HG03457 (cell line): Measurements from ENCODE around the gene NSA2.
"Not testable (repeated sequence)": the region's sequence is repeated elsewhere in the genome, so short reads cannot be mapped to it uniquely, and the experiment has no call there.

Experiments
- ATAC-seq: cut with Tn5 transposase; IDR thresholded peaks from one replicate; pipeline ENCODE4 v1.9.1; 2021; ENCODE audit warnings: moderate number of reproducible peaks; ENCODE audit not compliant: unreplicated experiment

NSA2 gene

GRCh38 chr5:74766849-74767578, at the start of gene NSA2, which contains the start of gene GFM2:
Gene NSA2, plus strand, starts transcription at chr5:74767249. Its CDS starts 112 bp downstream, at chr5:74767361.
Gene GFM2, minus strand, starts transcription at chr5:74767117. Its CDS starts 3,375 bp downstream, at chr5:74763742.
- ATAC-seq, result peak; percentile 68

DNA sequence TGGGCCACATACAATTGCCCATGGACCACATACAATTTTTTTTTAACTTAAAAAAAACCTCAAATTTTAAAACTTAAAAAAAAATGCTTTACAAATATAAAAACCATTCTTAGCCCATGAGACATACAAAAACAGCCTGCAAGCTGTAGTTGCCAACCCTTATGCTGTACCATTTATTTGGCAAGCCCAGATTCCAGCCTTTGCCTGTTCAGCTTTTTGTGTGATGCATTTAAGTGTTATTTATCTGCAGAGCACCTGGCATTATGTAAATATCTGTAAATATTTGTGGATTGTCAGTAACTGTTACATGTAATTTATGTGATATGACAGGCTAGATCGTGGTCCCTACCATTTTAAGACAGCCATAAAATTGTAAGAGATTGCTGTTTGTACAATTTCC, 49.5 kb upstream of the NSA2 start:
- no peak for ATAC-seq

DNA sequence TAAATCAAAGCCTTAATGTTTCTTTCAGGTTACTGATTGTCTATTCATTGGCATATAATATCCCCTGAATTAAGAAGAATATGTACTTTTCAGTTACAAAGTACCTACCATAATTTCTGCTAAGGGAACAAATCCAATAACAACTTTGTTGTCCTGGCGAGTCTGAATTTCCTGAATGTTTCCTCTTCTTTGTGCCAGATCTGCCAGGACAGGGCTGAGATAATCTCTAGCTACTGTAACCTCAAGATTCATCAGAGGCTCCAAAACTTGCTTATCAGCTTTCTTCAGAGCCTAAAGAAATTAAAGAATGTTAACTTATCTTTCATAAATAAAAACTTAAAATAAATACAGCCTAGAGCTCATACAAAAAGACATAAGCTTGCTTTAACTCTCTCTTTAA, 44.8 kb upstream of the NSA2 start:
- ATAC-seq, result no peak

DNA sequence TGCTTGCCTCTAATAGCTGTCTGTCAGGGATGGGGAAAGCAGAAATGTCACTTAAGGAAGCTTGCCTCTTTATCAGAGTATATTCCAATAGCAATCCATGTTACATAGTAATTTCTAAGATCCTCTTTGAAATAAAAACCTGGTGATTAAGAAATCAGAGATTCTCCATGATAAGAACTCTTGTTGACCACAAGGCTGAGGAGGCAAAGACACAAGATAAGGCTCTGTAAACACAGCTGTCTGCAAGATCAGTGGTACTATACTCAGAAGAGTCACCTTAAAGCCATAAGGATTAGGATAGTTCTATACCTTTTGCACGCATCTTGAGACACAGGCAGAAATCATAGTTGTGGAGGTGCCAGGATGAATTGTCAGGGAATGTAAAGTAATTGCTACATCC, 41.7 kb upstream of the NSA2 start:
- no peak for ATAC-seq

GRCh38 chr5:74736759-74737158, 30.3 kb upstream of the NSA2 start:
- ATAC-seq, result no peak

DNA sequence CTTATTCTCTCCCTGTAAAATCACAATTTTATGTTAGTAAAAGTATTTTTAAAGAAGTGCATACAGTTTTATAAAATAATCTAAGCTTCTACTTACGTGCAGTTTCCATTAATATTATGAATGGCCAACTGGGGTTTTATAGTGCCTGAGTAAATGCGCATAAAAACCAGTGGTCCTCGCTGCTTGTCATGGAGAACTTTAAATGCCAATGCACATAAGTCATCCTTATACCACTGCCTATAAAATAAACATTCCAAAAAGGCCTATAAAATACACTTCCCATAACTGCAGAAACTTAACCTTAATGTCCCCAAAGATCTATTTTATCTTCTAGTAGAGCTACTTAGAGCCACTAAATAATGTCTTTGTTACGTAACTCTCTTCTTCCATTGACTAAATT, 28.6 kb upstream of the NSA2 start:
- ATAC-seq, result no peak

- ATAC-seq, result not testable (repeated sequence)
These were observed 18.3 kb upstream of the NSA2 start for GRCh38 chr5:74748742-74749141.

DNA sequence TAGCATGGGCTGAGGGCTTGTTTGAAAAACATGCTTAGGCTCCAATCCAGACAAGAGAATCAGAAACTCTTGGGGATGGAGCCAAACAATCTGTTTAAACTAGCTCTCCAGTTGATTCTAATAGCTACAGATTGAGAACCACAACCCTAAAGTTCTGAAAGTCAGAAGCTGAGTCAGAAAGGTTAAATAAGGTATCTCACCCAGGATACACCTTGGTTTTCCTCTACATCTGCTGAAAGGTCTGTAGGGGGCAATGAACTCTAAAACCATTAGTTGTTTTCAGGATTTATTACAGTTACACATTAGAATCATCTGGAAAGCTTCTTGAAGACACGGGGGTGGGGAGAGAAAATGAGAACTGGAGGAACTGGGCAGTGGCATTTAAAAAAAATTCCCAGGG, 5.8 kb upstream of the NSA2 start:
- no peak for ATAC-seq

GRCh38 chr5:74762599-74762998, 4.5 kb upstream of the NSA2 start:
- ATAC-seq, result no peak

GRCh38 chr5:74763504-74763903, 3.5 kb upstream of the NSA2 start:
- no peak for ATAC-seq

GRCh38 chr5:74765201-74765600, 1.8 kb upstream of the NSA2 start:
- ATAC-seq, result no peak

- ATAC-seq, result no peak
These were observed 1.1 kb upstream of the NSA2 start for GRCh38 chr5:74765929-74766328.

DNA sequence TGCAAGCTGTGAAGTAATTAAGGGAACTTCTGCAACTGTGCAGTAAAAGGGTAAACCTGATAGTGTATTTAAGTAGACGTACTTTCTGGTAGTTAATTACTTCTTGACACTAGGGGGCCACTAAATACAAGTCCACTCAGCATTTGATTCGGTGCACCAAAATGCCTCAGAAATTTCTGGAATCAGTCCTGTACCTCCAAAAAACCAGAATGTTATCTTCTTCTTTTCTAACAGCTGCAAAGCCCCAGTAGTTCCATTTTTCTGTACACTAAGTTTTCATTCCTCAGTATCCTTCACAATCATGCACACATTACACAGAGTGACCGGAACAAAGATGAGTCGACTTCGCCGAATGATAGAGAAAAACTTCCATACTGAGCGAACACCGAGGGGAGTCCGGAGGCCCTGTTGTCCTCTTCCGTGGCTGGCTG, 616 bp upstream of the NSA2 start:
- peak; percentile 13 for ATAC-seq

- ATAC-seq, result peak; percentile 9
These were observed 497 bp downstream of the NSA2 start for GRCh38 chr5:74767579-74767913.

GRCh38 chr5:74772359-74772758, 5.3 kb downstream of the NSA2 start:
- no peak for ATAC-seq

DNA sequence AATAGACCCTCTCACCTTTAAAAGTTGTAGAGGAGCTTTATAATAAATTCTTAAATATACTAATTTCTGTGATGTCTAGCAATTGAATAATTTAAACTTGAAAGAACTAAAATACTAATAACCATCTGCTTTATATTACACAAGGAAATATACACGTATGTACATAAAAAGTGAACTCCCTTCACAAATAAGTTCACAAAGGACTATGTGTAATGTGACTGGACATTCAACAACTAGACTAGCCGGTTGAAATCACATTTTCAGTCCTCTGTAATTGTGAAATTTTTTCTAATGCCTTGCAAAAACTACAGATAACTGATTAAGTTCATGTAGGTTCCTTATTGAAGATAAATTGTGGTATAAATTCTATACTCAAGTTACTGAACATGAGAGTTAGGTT, 11.6 kb downstream of the NSA2 start:
- no peak for ATAC-seq

- no peak for ATAC-seq
These were observed 19.8 kb downstream of the NSA2 start for GRCh38 chr5:74786851-74787250.

- ATAC-seq, result no peak
These were observed 20.4 kb downstream of the NSA2 start for GRCh38 chr5:74787424-74787823.

DNA sequence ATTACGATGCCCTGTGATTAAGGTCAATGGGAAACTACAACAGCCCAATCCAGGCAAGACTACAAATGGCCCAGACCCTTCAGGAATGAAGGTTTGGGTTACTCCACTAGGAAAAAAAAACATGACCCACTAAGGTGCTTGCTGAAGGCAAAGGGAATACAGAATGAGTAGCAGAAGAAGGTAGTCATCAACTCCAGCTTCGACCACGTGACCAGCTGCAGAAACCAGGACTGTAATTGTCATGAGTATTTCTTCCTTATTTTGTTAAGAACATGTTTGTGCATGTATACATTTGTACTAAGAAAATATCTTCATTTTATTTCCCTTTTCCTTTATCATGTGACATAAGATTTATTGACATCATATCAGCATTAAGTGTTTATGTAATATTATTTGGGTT, 24.6 kb downstream of the NSA2 start:
- ATAC-seq, result not testable (repeated sequence)

- no peak for ATAC-seq
These were observed 32.2 kb downstream of the NSA2 start for GRCh38 chr5:74798977-74799911.

- no peak for ATAC-seq
These were observed 34.1 kb downstream of the NSA2 start for GRCh38 chr5:74801197-74801596.

- no peak for ATAC-seq
These were observed 34.9 kb downstream of the NSA2 start for GRCh38 chr5:74801941-74802340.
